IMR-90 (cell line): ENCODE measurements around the gene FBLN1.

ENCODE experiments used
- CEBPB ChIP-seq: IDR thresholded peaks from 2 replicates; pipeline ENCODE4 v1.6.1; 2012; ENCODE audit warnings: low read depth, low read length, improper control_type of control experiment
- CTCF ChIP-seq: conservative IDR thresholded peaks from 2 replicates; pipeline ENCODE4 v1.5.1; 2012; ENCODE audit warnings: mild to moderate bottlenecking, low read depth, low read length, improper control_type of control experiment
- FOS ChIP-seq: fragments of 150-350 bp; IDR thresholded peaks from 2 replicates; pipeline ENCODE4 v1.6.1; 2016; ENCODE audit warnings: low read depth, low read length
- MAZ ChIP-seq: IDR thresholded peaks from 2 replicates; pipeline ENCODE4 v1.6.1; 2012; ENCODE audit warnings: low read depth, mild to moderate bottlenecking, low read length, improper control_type of control experiment, moderate library complexity, borderline replicate concordance
- POLR2A ChIP-seq: IDR thresholded peaks from 2 replicates; pipeline ENCODE4 v1.6.1; 2012; ENCODE audit warnings: mild to moderate bottlenecking, low read depth, low read length
- RAD21 ChIP-seq: IDR thresholded peaks from 2 replicates; pipeline ENCODE4 v1.6.1; 2012; ENCODE audit warnings: low read length, improper control_type of control experiment
- RFX5 ChIP-seq: IDR thresholded peaks from 2 replicates; pipeline ENCODE4 v1.8.0; 2012; ENCODE audit warnings: low read depth, mild to moderate bottlenecking, low read length, moderate library complexity
- SMC3 ChIP-seq: fragments of 150-350 bp; IDR thresholded peaks from 2 replicates; pipeline ENCODE4 v1.6.1; 2016; ENCODE audit warnings: low read depth, mild to moderate bottlenecking, antibody characterized with exemption, low read length, moderate library complexity

DNA sequence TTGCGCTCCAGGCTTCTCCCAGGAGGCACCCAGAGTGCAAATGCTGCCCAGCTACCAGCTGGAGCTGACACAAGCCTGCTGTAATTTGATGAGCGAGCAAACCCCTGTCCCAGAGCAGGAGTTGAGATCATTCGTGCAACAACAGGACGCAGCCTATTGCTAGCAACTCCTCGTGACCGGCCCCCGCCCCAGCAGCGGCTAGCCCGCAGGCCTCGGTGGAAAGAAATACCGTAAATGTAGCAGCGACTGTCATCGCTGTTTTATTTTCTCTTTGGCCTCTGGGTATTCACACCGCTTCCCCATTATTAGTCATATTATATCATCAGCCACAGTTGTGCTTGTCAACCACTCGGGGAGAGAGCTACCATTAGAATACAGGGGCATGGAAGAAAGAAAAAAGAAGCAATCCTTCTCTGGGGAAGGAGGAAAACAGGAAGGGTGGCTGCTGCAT, 109.8 kb downstream of the FBLN1 start:
- TF ChIP-seq POLR2A = no peak
- TF ChIP-seq CTCF = no peak
- no peak for TF ChIP-seq RAD21
- TF ChIP-seq SMC3 = no peak
- no peak for TF ChIP-seq FOS
- TF ChIP-seq MAZ = peak; percentile 46; the same call in 1 of the 2 replicates
- no peak for TF ChIP-seq RFX5
- TF ChIP-seq CEBPB = no peak
